Hepatic stellate cell (primary cell): Measurements from ENCODE around the gene OR4A47.
"Not testable (repeated sequence)": the region's sequence is repeated elsewhere in the genome, so short reads cannot be mapped to it uniquely, and the experiment has no call there.

ENCODE experiments used
- DNase-seq: peaks from one replicate; pipeline ENCODE4 v3.0.0; 2011; ENCODE audit warnings: low spot score

OR4A47 gene, protein sequence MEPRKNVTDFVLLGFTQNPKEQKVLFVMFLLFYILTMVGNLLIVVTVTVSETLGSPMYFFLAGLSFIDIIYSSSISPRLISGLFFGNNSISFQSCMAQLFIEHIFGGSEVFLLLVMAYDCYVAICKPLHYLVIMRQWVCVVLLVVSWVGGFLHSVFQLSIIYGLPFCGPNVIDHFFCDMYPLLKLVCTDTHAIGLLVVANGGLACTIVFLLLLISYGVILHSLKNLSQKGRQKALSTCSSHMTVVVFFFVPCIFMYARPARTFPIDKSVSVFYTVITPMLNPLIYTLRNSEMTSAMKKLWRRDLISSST

DNA sequence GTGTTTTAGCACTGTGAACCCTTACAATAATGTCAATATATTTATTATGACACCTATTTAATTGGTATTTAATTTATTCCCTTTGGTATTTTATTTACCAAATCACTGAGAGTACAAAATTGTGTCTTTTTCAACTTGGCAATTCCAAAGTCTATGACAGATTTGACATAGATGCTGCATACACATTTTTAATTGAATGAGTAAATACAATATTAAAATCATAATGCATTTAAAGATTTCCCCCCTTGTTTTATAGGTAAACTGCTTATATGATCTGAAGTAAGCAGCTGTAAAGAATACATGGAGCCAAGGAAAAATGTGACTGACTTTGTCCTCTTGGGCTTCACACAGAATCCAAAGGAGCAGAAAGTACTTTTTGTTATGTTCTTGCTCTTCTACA is at the start of gene OR4A47:
Gene OR4A47, plus strand, starts transcription at position 301 of the 400 bp plus-strand sequence. Its CDS starts 0 bp downstream, at position 301.
- not testable (repeated sequence) for DNase-seq

DNA sequence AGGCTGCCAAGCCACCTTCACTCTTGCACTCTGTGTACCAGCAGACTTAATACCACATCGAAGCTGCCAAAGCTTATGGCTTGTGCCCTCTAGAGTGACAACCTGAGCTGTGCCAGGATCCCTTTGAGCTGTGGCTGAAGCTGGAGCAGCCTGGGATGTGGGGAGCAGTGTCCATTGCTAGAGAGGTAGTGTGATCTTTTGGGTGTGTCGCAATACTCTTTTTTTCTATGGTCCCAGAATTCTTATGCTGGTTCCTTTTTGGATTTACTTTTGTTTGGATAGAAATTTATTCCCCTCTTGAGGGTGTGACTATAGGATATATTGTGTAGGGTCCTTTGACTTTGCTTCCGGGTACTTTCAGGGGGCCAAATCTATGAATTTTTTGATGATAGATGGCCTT is 32.7 kb upstream of the OR4A47 start:
- not testable (repeated sequence) for DNase-seq

DNA sequence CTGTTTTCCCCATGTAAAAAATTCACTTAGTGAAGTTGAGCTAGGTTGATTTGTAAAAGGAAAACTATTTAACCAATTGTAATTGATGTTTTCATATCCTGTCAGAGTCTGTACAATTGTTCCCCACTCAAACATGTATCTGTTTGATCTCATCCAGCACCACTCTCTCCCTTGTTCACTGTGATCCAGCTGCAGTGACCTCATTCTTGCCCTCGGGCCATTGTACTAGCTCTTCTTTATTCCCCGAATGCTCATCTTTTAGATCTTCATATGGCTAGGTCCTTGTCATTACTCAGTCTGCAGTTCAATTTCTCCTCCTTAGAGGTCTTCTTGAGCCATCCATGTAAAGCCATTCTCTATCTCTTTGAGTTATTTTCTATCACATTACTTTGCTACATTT is 14.6 kb upstream of the OR4A47 start:
- DNase-seq = not testable (repeated sequence)

DNA sequence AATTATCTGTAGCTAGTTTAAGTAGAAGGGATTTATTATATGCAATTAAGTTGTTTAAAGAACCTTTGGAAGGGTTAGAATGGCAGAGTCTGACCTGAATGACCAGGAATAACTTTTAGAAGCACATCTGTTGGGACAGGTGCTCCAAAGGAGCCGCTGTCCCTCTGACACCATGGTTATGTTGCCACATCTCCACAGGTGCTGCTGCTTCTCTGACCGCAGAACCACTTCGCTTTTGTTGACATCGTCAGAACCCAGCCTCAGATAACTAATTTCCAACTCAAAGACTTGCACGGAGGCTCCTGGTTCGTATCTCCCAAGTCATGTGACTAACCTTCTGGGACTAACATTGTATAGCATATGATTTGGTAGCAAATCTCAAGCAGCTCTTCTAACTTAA is 13.9 kb upstream of the OR4A47 start:
- DNase-seq = not testable (repeated sequence)

DNA sequence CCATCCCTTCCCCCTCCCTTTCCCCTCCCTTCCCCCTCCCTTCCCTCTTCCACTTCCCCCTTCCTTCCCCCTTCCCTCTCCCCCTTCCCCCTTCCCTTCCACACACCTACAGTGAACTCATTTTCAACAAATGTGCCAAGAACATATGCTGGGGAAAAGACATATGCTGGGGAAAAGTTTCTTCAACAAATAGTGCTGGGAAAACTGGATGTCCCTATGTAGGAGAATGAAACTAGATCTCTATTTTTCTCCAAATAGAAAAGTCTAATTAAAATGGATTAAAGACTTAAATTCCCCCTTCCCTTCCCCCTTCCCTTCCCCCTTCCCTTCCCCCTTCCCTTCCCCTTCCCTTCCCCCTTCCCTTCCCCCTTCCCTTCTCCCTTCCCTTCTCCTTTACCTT is 17.6 kb downstream of the OR4A47 start:
- not testable (repeated sequence) for DNase-seq

DNA sequence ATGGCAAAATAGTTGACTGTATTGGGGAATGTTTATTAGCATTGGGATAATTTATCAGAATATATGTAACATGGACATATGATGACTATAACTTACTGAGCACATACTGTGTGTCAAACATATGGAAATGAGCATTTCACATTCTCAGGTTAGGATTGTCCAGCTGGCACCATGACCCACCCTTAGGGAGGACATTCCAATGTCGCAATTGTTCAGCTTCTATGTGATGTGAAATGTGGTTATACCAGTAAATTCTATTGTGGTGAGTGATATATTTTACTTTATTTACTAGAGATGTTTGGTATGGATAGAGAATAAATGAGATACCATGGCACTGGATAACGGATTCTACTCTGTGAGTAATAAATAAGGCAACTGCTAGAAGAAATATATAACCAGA is 50.4 kb downstream of the OR4A47 start:
- no peak for DNase-seq
